ENCODE measurements around the gene PHF20. TPM values are rescaled to one million over a fixed set of nuclear protein-coding genes. Genes with fewer than 3 reads are reported as not detected.

PHF20 gene
- total RNA-seq, 4 donors from 2014 or later, result 16.1 to 92.4 (median 29.3) TPM

- H3K9me3 ChIP-seq, result no peaks in the 10 kb centered on the region
- no peaks in the 10 kb centered on the region for H3K36me3 ChIP-seq
- H3K27ac ChIP-seq, result no peak within 1 kb of the TSS
- H3K27me3 ChIP-seq, result no peaks in the 10 kb centered on the region
- TF ChIP-seq POLR2A (IDR thresholded peaks at IDR 0.05) (no peak), CTCF (IDR thresholded peaks at IDR 0.05) (no peak)
- no peaks in the 10 kb centered on the region for H3K4me1 ChIP-seq
- no peak within 1 kb of the TSS for H3K4me3 ChIP-seq
- DNase-seq, result no peak
These were observed 196.3 kb downstream of the PHF20 start, which contains the start of gene CNBD2 for GRCh38 chr20:35967979-35968640. Gene CNBD2 (plus strand): TSS chr20:35968590. CDS start chr20:35968763, 173 bp downstream.

- Histone ChIP-seq H3K27me3 (no peaks in the 10 kb centered on the region), H3K4me3 (no peak overlapping the region), H3K4me1 (no peaks in the 10 kb centered on the region), H3K27ac (no peak overlapping the region), H3K36me3 (no peaks in the 10 kb centered on the region), H3K9me3 (no peaks in the 10 kb centered on the region)
- no peak for TF ChIP-seq POLR2A (IDR thresholded peaks at IDR 0.05)
- TF ChIP-seq CTCF (IDR thresholded peaks at IDR 0.05), result no peak
- no peak for DNase-seq
These were observed 197.1 kb downstream of the PHF20 start for GRCh38 chr20:35968930-35969329.

GRCh38 chr20:35971981-35972380 is 200.2 kb downstream of the PHF20 start:
- DNase-seq, result no peak
- Histone ChIP-seq H3K9me3 (no peaks in the 10 kb centered on the region), H3K36me3 (no peaks in the 10 kb centered on the region), H3K4me1 (no peaks in the 10 kb centered on the region), H3K27ac (no peak overlapping the region), H3K27me3 (no peaks in the 10 kb centered on the region), H3K4me3 (no peak overlapping the region)
- TF ChIP-seq POLR2A (IDR thresholded peaks at IDR 0.05), result no peak
- no peak for TF ChIP-seq CTCF (IDR thresholded peaks at IDR 0.05)

- Histone ChIP-seq H3K4me3 (no peak overlapping the region), H3K27me3 (no peaks in the 10 kb centered on the region), H3K36me3 (no peaks in the 10 kb centered on the region), H3K4me1 (no peaks in the 10 kb centered on the region), H3K9me3 (no peaks in the 10 kb centered on the region), H3K27ac (peak overlapping the region in 1 of 4 donors; percentile 26)
- no peak for TF ChIP-seq CTCF (IDR thresholded peaks at IDR 0.05)
- no peak for TF ChIP-seq POLR2A (IDR thresholded peaks at IDR 0.05)
- DNase-seq, result no peak
These were observed 200.6 kb downstream of the PHF20 start for GRCh38 chr20:35972462-35972861.

GRCh38 chr20:35974256-35974655 is 202.4 kb downstream of the PHF20 start:
- Histone ChIP-seq H3K27ac (no peak overlapping the region), H3K36me3 (no peaks in the 10 kb centered on the region), H3K4me3 (no peak overlapping the region), H3K4me1 (no peaks in the 10 kb centered on the region), H3K9me3 (no peaks in the 10 kb centered on the region), H3K27me3 (no peaks in the 10 kb centered on the region)
- DNase-seq, result no peak
- no peak for TF ChIP-seq CTCF (IDR thresholded peaks at IDR 0.05)
- no peak for TF ChIP-seq POLR2A (IDR thresholded peaks at IDR 0.05)
